SJSA1 (cell line): Measurements from ENCODE around the gene ZNF532. TPM values are rescaled to one million over a fixed set of nuclear protein-coding genes. Genes with fewer than 3 reads are reported as not detected.
"Not testable (repeated sequence)": the region's sequence is repeated elsewhere in the genome, so short reads cannot be mapped to it uniquely, and the experiment has no call there.

Experiments
- DNase-seq, 2 experiments: peaks; one replicate each; pipeline ENCODE4 v3.0.0-alpha.2; 2015 to 2020; ENCODE audit warnings: low spot score in 2 of 2, low read depth in 1 of 2
- H3K27ac ChIP-seq: fragments of 250-450 bp; sonication (Bioruptor Pico); 2 replicates; pipeline ENCODE4 v1.5.1; 2020; ENCODE audit warnings: mild to moderate bottlenecking, moderate library complexity
- H3K27me3 ChIP-seq: fragments of 250-450 bp; sonication (Bioruptor Pico); replicated peaks from 2 replicates; pipeline ENCODE4 v1.5.1; 2020; ENCODE audit warnings: mild to moderate bottlenecking, moderate library complexity
- H3K36me3 ChIP-seq: fragments of 250-450 bp; sonication (Bioruptor Pico); 2 replicates; pipeline ENCODE4 v1.5.1; 2020; ENCODE audit warnings: mild to moderate bottlenecking
- H3K4me1 ChIP-seq: fragments of 250-450 bp; sonication (Bioruptor Pico); replicated peaks from 2 replicates; pipeline ENCODE4 v1.6.1; 2021; ENCODE audit warnings: mild to moderate bottlenecking
- H3K4me3 ChIP-seq: fragments of 250-450 bp; sonication (Bioruptor Pico); 2 replicates; pipeline ENCODE4 v1.5.1; 2020; ENCODE audit warnings: mild to moderate bottlenecking
- H3K9me3 ChIP-seq: fragments of 250-450 bp; sonication (Bioruptor Pico); replicated peaks from 2 replicates; pipeline ENCODE4 v1.5.1; 2020; ENCODE audit warnings: mild to moderate bottlenecking
- total RNA-seq: library from RNA; depleted of rRNA; stranded (reverse); fragments of >200 nt; shearing (Covaris generic); gene quantifications from 2 replicates; pipeline ENCODE4 v1.2.3, GENCODE V29; 2014

Gene ZNF532
- total RNA-seq, 1 experiment from 2014 or later, result 52.6 TPM

GRCh38 chr18:58908006-58908405 is 43.3 kb downstream of the ZNF532 start:
- Histone ChIP-seq H3K27me3 (no peaks in the 10 kb centered on the region), H3K27ac (no peak overlapping the region), H3K9me3 (no peaks in the 10 kb centered on the region), H3K4me1 (0 out of 2 replicates have a peak, but pooled peaks cover 13% of the 10 kb centered on the region), H3K36me3 (peaks cover 29% of the 10 kb centered on the region), H3K4me3 (no peak overlapping the region)
- no peak for DNase-seq

- DNase-seq, result no peak
- no peak overlapping the region for H3K4me3 ChIP-seq
- peaks cover 25% of the 10 kb centered on the region for H3K36me3 ChIP-seq
- peaks cover 21% of the 10 kb centered on the region for H3K4me1 ChIP-seq
- H3K9me3 ChIP-seq, result no peaks in the 10 kb centered on the region
- no peak overlapping the region for H3K27ac ChIP-seq
- H3K27me3 ChIP-seq, result no peaks in the 10 kb centered on the region
These were observed 44.8 kb downstream of the ZNF532 start for GRCh38 chr18:58909521-58909920.

DNA sequence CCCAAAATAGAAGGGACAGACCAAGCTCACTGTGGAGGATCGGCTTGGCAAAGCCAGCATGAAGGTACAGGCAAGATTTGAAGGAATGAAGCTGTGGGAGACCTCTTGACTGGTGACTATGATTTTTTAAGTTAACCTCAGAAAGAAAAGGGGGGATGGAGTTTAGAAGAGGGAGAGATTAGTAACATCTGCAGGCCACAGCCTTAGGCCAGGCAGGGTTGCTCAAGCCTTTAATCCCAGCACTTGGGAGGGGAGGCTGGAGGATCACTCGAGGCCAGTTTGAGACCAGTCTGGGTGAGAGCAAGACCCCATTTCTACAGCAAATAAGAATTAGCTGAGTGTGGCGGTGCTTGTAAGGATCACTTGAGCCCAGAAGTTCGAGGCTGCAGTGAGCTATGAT is 46.6 kb downstream of the ZNF532 start:
- H3K36me3 ChIP-seq, result peaks cover 35% of the 10 kb centered on the region
- H3K27me3 ChIP-seq, result no peaks in the 10 kb centered on the region
- H3K4me1 ChIP-seq, result peaks cover 21% of the 10 kb centered on the region
- no peak overlapping the region for H3K27ac ChIP-seq
- H3K4me3 ChIP-seq, result no peak overlapping the region
- no peaks in the 10 kb centered on the region for H3K9me3 ChIP-seq
- no peak for DNase-seq

DNA sequence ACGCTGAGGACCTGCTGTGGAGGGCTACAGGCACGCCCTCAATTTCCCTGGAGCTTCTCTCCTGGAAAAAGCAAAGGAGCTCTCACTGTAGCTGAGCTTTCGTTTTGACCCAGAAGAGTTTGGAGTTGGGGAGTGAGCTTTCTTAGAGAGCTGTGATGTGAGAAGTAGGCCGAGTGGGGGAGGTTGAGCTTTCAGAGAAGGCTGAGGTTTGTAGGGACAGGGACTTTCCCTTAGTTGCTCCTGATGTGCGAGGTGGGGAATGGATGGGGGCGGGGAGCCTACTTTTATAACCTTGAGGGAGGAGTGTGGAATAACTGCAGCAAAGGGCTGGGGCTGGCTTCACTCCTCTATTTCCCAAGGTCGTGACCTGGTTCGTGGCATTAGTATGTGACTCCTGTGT is 47.1 kb downstream of the ZNF532 start:
- H3K27me3 ChIP-seq, result no peaks in the 10 kb centered on the region
- DNase-seq, result no peak
- no peaks in the 10 kb centered on the region for H3K9me3 ChIP-seq
- peaks cover 21% of the 10 kb centered on the region for H3K4me1 ChIP-seq
- H3K27ac ChIP-seq, result no peak overlapping the region
- no peak overlapping the region for H3K4me3 ChIP-seq
- peaks cover 35% of the 10 kb centered on the region for H3K36me3 ChIP-seq

- Histone ChIP-seq H3K27me3 (no peaks in the 10 kb centered on the region), H3K27ac (no peak overlapping the region)
These were observed 50.5 kb downstream of the ZNF532 start for GRCh38 chr18:58915006-58915799.

GRCh38 chr18:58915995-58916394 is 51.3 kb downstream of the ZNF532 start:
- Histone ChIP-seq H3K27ac (no peak overlapping the region), H3K4me1 (peaks cover 16% of the 10 kb centered on the region), H3K9me3 (no peaks in the 10 kb centered on the region), H3K4me3 (no peak overlapping the region), H3K36me3 (peaks cover 40% of the 10 kb centered on the region), H3K27me3 (no peaks in the 10 kb centered on the region)
- no peak for DNase-seq

More at GRCh38 chr18:58915006-58915799, 50.5 kb downstream of the ZNF532 start:
- no peaks in the 10 kb centered on the region for H3K9me3 ChIP-seq
- H3K4me1 ChIP-seq, result peaks cover 17% of the 10 kb centered on the region
- H3K36me3 ChIP-seq, result peaks cover 41% of the 10 kb centered on the region
- no peak for DNase-seq
- no peak overlapping the region for H3K4me3 ChIP-seq

DNA sequence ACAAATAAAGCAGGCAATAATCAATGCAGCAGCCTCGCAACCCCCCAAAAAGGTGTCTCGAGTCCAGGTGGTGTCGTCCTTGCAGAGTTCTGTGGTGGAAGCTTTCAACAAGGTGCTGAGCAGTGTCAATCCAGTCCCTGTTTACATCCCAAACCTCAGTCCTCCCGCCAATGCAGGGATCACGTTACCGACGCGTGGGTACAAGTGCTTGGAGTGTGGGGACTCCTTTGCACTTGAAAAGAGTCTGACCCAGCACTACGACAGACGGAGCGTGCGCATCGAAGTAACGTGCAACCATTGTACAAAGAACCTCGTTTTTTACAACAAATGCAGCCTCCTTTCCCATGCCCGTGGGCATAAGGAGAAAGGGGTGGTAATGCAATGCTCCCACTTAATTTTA is 55.3 kb downstream of the ZNF532 start:
- H3K4me3 ChIP-seq, H3K4me1 ChIP-seq, H3K9me3 ChIP-seq, H3K27ac ChIP-seq, H3K27me3 ChIP-seq, DNase-seq: not testable (repeated sequence)
- H3K36me3 ChIP-seq, result peaks cover 57% of the 10 kb centered on the region

DNA sequence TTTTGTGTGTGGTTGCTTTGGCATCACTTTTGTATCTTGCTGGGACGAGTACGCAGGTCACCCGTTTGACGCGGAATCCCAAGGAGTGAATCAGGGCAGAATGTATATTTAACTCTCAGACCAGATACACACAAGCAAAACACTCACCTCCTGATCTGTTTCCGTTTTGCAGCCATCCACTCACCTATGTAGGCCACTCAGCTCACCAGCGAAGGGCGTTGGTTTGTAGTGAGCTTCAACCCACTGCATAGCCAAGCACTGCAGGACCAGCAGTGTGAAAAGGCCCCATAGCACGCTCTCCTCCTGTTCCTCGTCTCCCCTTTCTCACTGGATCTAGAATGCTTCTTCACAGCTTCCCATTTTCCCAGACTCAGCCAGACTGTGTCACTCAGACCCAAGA is 58.3 kb downstream of the ZNF532 start:
- Histone ChIP-seq H3K27me3 (no peaks in the 10 kb centered on the region), H3K9me3 (no peaks in the 10 kb centered on the region; the same call in 1 of the 2 replicates), H3K4me1 (no peaks in the 10 kb centered on the region), H3K36me3 (peaks cover 51% of the 10 kb centered on the region), H3K27ac (no peak overlapping the region), H3K4me3 (no peak overlapping the region)
- no peak for DNase-seq

GRCh38 chr18:58924473-58924872 is 59.8 kb downstream of the ZNF532 start:
- DNase-seq, result no peak
- Histone ChIP-seq H3K27ac (no peak overlapping the region), H3K4me1 (no peaks in the 10 kb centered on the region), H3K27me3 (no peaks in the 10 kb centered on the region), H3K36me3 (peaks cover 42% of the 10 kb centered on the region), H3K4me3 (no peak overlapping the region), H3K9me3 (no peaks in the 10 kb centered on the region; the same call in 1 of the 2 replicates)

DNA sequence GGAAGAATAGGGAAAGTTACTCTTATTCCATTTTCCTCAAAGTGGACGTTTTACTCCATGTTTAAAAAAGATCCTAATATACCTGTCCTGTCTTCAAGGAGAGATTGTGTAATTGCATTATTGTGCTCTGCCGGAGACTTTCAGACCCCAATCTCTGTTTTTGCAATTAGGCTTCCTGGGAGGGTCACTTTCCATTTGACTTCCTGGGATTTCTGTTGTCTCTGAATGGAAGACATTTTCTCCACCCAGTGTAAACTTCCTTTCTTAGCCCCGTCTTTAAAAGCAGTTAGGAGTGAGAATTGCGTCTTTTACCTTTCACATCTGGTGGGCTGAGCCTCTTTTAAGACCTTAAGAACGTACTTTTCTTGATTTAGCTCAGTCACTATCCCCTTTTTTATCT is 63.0 kb downstream of the ZNF532 start:
- no peak for DNase-seq

DNA sequence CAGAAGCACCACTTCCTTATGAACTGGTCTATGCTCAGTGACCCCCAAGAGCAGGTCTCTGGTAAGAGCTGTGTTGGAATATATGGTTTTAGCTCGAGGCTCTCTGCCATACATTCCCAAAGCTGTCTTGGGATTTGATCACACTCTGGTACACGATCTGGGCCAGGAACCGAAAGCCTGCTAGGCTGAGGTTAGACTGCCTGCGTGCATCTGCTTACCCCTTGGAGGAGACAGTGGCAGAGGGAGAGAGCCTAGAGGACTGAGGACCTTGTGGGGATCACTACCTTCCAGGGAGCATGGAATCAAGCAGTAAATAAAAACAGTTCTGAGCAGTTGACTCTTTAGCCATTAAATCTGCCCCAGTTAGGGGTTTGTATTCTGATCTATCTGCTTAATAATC is 63.7 kb downstream of the ZNF532 start:
- Histone ChIP-seq H3K27ac (no peak overlapping the region), H3K27me3 (no peaks in the 10 kb centered on the region), H3K4me3 (no peak overlapping the region), H3K9me3 (no peaks in the 10 kb centered on the region; the same call in 1 of the 2 replicates), H3K36me3 (peaks cover 17% of the 10 kb centered on the region), H3K4me1 (no peaks in the 10 kb centered on the region)
- no peak for DNase-seq

More for the DNA sequence above, 63.0 kb downstream of the ZNF532 start:
- Histone ChIP-seq H3K9me3 (no peaks in the 10 kb centered on the region; the same call in 1 of the 2 replicates), H3K27ac (no peak overlapping the region), H3K4me3 (no peak overlapping the region), H3K36me3 (peaks cover 24% of the 10 kb centered on the region), H3K27me3 (no peaks in the 10 kb centered on the region), H3K4me1 (no peaks in the 10 kb centered on the region)

GRCh38 chr18:58929206-58929605 is 64.5 kb downstream of the ZNF532 start:
- no peaks in the 10 kb centered on the region for H3K27me3 ChIP-seq
- peaks cover 18% of the 10 kb centered on the region for H3K36me3 ChIP-seq
- H3K4me3 ChIP-seq, result no peak overlapping the region
- DNase-seq, result no peak
- no peaks in the 10 kb centered on the region; the same call in 1 of the 2 replicates for H3K9me3 ChIP-seq
- H3K27ac ChIP-seq, result no peak overlapping the region
- no peaks in the 10 kb centered on the region for H3K4me1 ChIP-seq

- no peak for DNase-seq
- no peaks in the 10 kb centered on the region; the same call in 1 of the 2 replicates for H3K27me3 ChIP-seq
- H3K9me3 ChIP-seq, result no peaks in the 10 kb centered on the region
- peaks cover 21% of the 10 kb centered on the region for H3K36me3 ChIP-seq
- H3K27ac ChIP-seq, result no peak overlapping the region
- peaks cover 13% of the 10 kb centered on the region for H3K4me1 ChIP-seq
- no peak overlapping the region for H3K4me3 ChIP-seq
These were observed 69.7 kb downstream of the ZNF532 start for GRCh38 chr18:58934356-58934755.

GRCh38 chr18:58934933-58935577 is 70.4 kb downstream of the ZNF532 start:
- no peak for DNase-seq
- no peak overlapping the region for H3K4me3 ChIP-seq
- peaks cover 13% of the 10 kb centered on the region for H3K4me1 ChIP-seq
- peaks cover 28% of the 10 kb centered on the region for H3K36me3 ChIP-seq
- no peaks in the 10 kb centered on the region for H3K9me3 ChIP-seq
- no peak overlapping the region for H3K27ac ChIP-seq
- no peaks in the 10 kb centered on the region; the same call in 1 of the 2 replicates for H3K27me3 ChIP-seq
